Stimulated activated effector memory CD8-positive, alpha-beta T cell treated with anti-CD3 and anti-CD28 coated beads, Interleukin-12 subunit alpha, Interleukin-12 subunit beta, amount 100 ng/mL, for 72 hours (primary cell): ENCODE data around the gene TLNRD1.
A peak's percentile ranks its signal among the peaks of the same experiment; 100 is the strongest.

Experiments
- ATAC-seq: fragments of 150-1000 bp; cut with Tn5 transposase; 2 replicates; pipeline ENCODE4 v1.10.0; 2021
- DNase-seq, 2 donors: peaks; one replicate each; pipeline ENCODE4 v3.0.0; 2021 to 2022; ENCODE audit warnings: low spot score in 2 of 2
- H3K27ac Mint-ChIP-seq: one replicate; pipeline ENCODE4 v1.8.0; 2022; ENCODE audit warnings: mild to moderate bottlenecking, mixed read lengths
- H3K36me3 Mint-ChIP-seq: one replicate; pipeline ENCODE4 v1.8.0; 2022; ENCODE audit warnings: mild to moderate bottlenecking, mixed read lengths
- H3K4me1 Mint-ChIP-seq: one replicate; pipeline ENCODE4 v1.8.0; 2022; ENCODE audit warnings: mixed read lengths
- H3K4me3 Mint-ChIP-seq: one replicate; pipeline ENCODE4 v1.8.0; 2022; ENCODE audit warnings: mild to moderate bottlenecking, mixed read lengths
- H3K9me3 Mint-ChIP-seq: one replicate; pipeline ENCODE4 v1.8.0; 2022; ENCODE audit warnings: mixed read lengths

The TLNRD1 gene

GRCh38 chr15:81046290-81046689, 45.6 kb downstream of the TLNRD1 start:
- peaks cover 6% of the 10 kb centered on the region for H3K4me1 Mint-ChIP-seq
- no peak for ATAC-seq
- H3K9me3 Mint-ChIP-seq = peaks cover 8% of the 10 kb centered on the region
- H3K27ac Mint-ChIP-seq = peak overlapping the region; percentile 12
- no peak overlapping the region for H3K4me3 Mint-ChIP-seq
- H3K36me3 Mint-ChIP-seq = no peaks in the 10 kb centered on the region
- no peak for DNase-seq

DNA sequence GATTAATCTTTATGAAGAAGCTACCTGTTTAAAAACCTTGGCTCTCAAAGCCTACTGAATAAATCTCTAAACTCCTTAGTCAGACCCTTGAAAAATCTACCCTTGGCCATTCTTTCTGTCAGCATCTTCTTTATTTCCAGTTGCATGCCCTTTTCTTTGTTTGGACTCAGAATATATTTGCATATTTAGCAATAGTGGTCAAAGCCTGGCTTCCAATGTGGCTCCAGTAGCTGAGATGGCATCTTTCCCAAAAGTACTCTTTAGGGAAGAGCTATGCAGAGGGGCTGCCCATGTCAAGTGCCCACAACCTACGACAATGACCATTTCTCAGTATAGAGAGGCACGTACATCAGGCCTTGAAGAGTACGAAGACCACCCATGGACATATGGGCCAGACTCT, 47.2 kb downstream of the TLNRD1 start:
- no peaks in the 10 kb centered on the region for H3K36me3 Mint-ChIP-seq
- peaks cover 8% of the 10 kb centered on the region for H3K9me3 Mint-ChIP-seq
- ATAC-seq (no peak), DNase-seq (no peak)
- no peak overlapping the region for H3K27ac Mint-ChIP-seq
- no peak overlapping the region for H3K4me3 Mint-ChIP-seq
- H3K4me1 Mint-ChIP-seq = peaks cover 6% of the 10 kb centered on the region

- DNase-seq = no peak
- no peak overlapping the region for H3K27ac Mint-ChIP-seq
- H3K4me1 Mint-ChIP-seq = peaks cover 6% of the 10 kb centered on the region
- no peak for ATAC-seq
- no peaks in the 10 kb centered on the region for H3K36me3 Mint-ChIP-seq
- peaks cover 8% of the 10 kb centered on the region for H3K9me3 Mint-ChIP-seq
- H3K4me3 Mint-ChIP-seq = no peak overlapping the region
These were observed 49.1 kb downstream of the TLNRD1 start for GRCh38 chr15:81049835-81050234.

- DNase-seq (no peak), ATAC-seq (no peak)
- Mint-ChIP-seq H3K4me1 (peaks cover 6% of the 10 kb centered on the region), H3K36me3 (no peaks in the 10 kb centered on the region), H3K27ac (no peak overlapping the region), H3K4me3 (no peak overlapping the region), H3K9me3 (peaks cover 8% of the 10 kb centered on the region)
These were observed 49.5 kb downstream of the TLNRD1 start for GRCh38 chr15:81050259-81050658.

- ATAC-seq (no peak), DNase-seq (no peak)
- Mint-ChIP-seq H3K27ac (no peak overlapping the region), H3K36me3 (no peaks in the 10 kb centered on the region), H3K4me3 (no peak overlapping the region), H3K4me1 (peaks cover 3% of the 10 kb centered on the region), H3K9me3 (peaks cover 6% of the 10 kb centered on the region)
These were observed 50.1 kb downstream of the TLNRD1 start for GRCh38 chr15:81050805-81051204.

DNA sequence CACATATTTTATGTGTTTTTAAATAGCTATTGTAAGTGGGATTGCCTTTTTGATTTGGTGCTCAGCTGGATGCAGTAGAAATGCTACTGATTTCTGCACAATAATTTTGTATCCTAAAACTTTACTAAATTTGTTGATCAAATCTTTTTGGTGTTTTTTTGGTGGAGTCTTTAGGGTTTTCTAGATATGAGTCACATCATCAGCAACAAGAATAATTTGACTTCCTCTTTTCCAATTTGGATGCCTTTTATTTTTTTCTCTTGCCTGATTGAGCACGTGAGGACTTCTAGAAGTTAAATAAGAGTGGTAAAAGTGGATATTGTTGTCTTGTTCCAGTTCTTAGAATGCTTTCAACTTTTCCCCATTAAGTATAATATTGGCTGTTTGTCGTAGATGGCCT, 51.3 kb downstream of the TLNRD1 start:
- Mint-ChIP-seq H3K27ac (no peak overlapping the region), H3K4me3 (no peak overlapping the region), H3K36me3 (no peaks in the 10 kb centered on the region), H3K9me3 (no peaks in the 10 kb centered on the region), H3K4me1 (no peaks in the 10 kb centered on the region)
- ATAC-seq (no peak), DNase-seq (no peak)

DNA sequence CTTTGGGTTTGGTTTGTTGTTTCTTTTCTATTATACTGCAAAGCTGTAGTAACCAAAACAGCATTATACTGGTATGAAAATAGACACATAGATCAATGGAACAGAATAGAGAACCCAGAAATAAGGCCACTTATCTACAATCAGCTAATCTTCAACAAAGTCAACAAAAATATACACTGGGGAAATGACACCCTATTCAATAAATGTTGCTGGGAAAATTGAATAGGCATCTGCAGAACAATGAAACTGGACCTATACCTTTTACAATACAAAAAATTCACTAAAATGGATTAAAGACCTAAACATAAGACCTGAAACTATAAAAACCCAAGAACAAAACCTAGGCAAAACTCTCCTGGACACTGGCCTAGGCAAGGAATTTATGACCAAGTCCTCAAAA, 52.9 kb downstream of the TLNRD1 start:
- ATAC-seq = no peak
- Mint-ChIP-seq H3K27ac (no peak overlapping the region), H3K9me3 (peaks cover 2% of the 10 kb centered on the region), H3K4me3 (no peak overlapping the region), H3K36me3 (no peaks in the 10 kb centered on the region), H3K4me1 (no peaks in the 10 kb centered on the region)
- DNase-seq = no peak

GRCh38 chr15:81054236-81054635, 53.5 kb downstream of the TLNRD1 start:
- DNase-seq (no peak), ATAC-seq (no peak)
- Mint-ChIP-seq H3K36me3 (no peaks in the 10 kb centered on the region), H3K4me1 (no peaks in the 10 kb centered on the region), H3K9me3 (peaks cover 2% of the 10 kb centered on the region), H3K4me3 (no peak overlapping the region), H3K27ac (no peak overlapping the region)
